IMR-90 (cell line): ENCODE measurements around the gene SAPCD1. TPM values are rescaled to one million over a fixed set of nuclear protein-coding genes. Genes with fewer than 3 reads are reported as not detected.

ENCODE experiments used
- ATAC-seq: fragments of 200-7000 bp; cut with Tn5 transposase; 2 replicates; pipeline ENCODE4 v1.9.1; 2020; ENCODE audit warnings: low read depth, mild to moderate bottlenecking, moderate library complexity
- BruUV-seq: library from RNA; stranded (reverse); fragments of 400-500 nt; replicated peaks from 2 replicates; lab custom pipeline; 2021; lab: Mats Ljungman, UMichigan
- CTCF ChIA-PET: fragments of 300-600 bp; formaldehyde crosslinking; extraction: SDS; loops from one replicate; lab custom pipeline; 2021; ENCODE audit warnings: antibody characterized with exemption; lab: Yijun Ruan, JAX
- POLR2A ChIA-PET: fragments of 300-600 bp; sonication (Branson Sonifier 250); formaldehyde crosslinking; loops from one replicate; lab custom pipeline; 2022; ENCODE audit warnings: antibody characterized with exemption; ENCODE audit not compliant: unreplicated experiment; lab: Charles Lee
- DNase-seq: peaks from one replicate; pipeline ENCODE4 v3.0.0; 2013
- H2AFZ ChIP-seq: replicated peaks from 2 replicates; pipeline ENCODE3; 2013; ENCODE audit warnings: low read length, mild to moderate bottlenecking; ENCODE audit not compliant: poor library complexity
- H2AK5ac ChIP-seq: 2 replicates; pipeline ENCODE4 v1.6.1; 2013; ENCODE audit warnings: low read depth, low read length, inconsistent platforms
- H2AK9ac ChIP-seq: replicated peaks from 2 replicates; pipeline ENCODE3; 2013; ENCODE audit warnings: mild to moderate bottlenecking, low read depth, low read length, moderate library complexity; ENCODE audit not compliant: poor library complexity
- H2BK120ac ChIP-seq: 2 replicates; pipeline ENCODE4 v1.6.1; 2013; ENCODE audit warnings: low read depth, low read length, inconsistent platforms
- H2BK15ac ChIP-seq: 3 replicates; pipeline ENCODE4 v1.6.1; 2013; ENCODE audit warnings: low read depth, low read length, inconsistent platforms
- H2BK20ac ChIP-seq: 2 replicates; pipeline ENCODE4 v1.6.1; 2013; ENCODE audit warnings: low read depth, mild to moderate bottlenecking, inconsistent platforms, low read length, moderate library complexity
- H2BK5ac ChIP-seq: 2 replicates; pipeline ENCODE4 v1.6.1; 2013; ENCODE audit warnings: mild to moderate bottlenecking, low read depth, low read length, inconsistent platforms; ENCODE audit not compliant: poor library complexity, severe bottlenecking
- H3K14ac ChIP-seq: replicated peaks from 2 replicates; pipeline ENCODE4 v1.6.1; 2013; ENCODE audit warnings: low read depth, low read length, inconsistent platforms
- H3K18ac ChIP-seq: 2 replicates; pipeline ENCODE4 v1.6.1; 2013; ENCODE audit warnings: low read depth, low read length, control low read depth
- H3K23ac ChIP-seq: 2 replicates; pipeline ENCODE4 v1.6.1; 2013; ENCODE audit warnings: low read depth, low read length, inconsistent platforms
- H3K27ac ChIP-seq: 2 replicates; pipeline ENCODE4 v1.5.1; 2013; ENCODE audit warnings: mild to moderate bottlenecking, control low read depth, low read length; ENCODE audit not compliant: insufficient read depth
- H3K27me3 ChIP-seq: 2 replicates; pipeline ENCODE4 v1.6.1; 2013; ENCODE audit warnings: low read length; ENCODE audit not compliant: control insufficient read depth, insufficient read depth
- H3K36me3 ChIP-seq: 2 replicates; pipeline ENCODE4 v1.6.1; 2013; ENCODE audit warnings: low read length, mixed read lengths; ENCODE audit not compliant: control insufficient read depth, insufficient read depth
- H3K4ac ChIP-seq: 2 replicates; pipeline ENCODE4 v1.6.1; 2013; ENCODE audit warnings: low read depth, low read length, inconsistent platforms
- H3K4me1 ChIP-seq: 2 replicates; pipeline ENCODE4 v1.6.1; 2013; ENCODE audit warnings: low read length, mixed read lengths; ENCODE audit not compliant: control insufficient read depth, insufficient read depth
- H3K4me2 ChIP-seq: 2 replicates; pipeline ENCODE4 v1.6.1; 2013; ENCODE audit warnings: low read depth, mild to moderate bottlenecking, control low read depth, low read length, moderate library complexity
- H3K4me3 ChIP-seq: 2 replicates; pipeline ENCODE4 v1.5.1; 2013; ENCODE audit warnings: low read depth, mild to moderate bottlenecking, control low read depth, low read length, moderate library complexity; ENCODE audit not compliant: insufficient read depth
- H3K56ac ChIP-seq: 2 replicates; pipeline ENCODE4 v1.6.1; 2013; ENCODE audit warnings: low read length, inconsistent platforms; ENCODE audit not compliant: insufficient read depth; ENCODE audit errors: extremely low read depth
- H3K79me1 ChIP-seq, 2 experiments: 2 replicates each; pipeline ENCODE4 v1.6.1; 2013; ENCODE audit warnings: low read length in 2 of 2, inconsistent platforms in 1 of 2, low read depth in 1 of 2
- H3K9ac ChIP-seq: 2 replicates; pipeline ENCODE4 v1.6.1; 2013; ENCODE audit warnings: low read depth, low read length, control low read depth
- H3K9me1 ChIP-seq: 2 replicates; pipeline ENCODE4 v1.6.1; 2013; ENCODE audit warnings: low read length, inconsistent platforms; ENCODE audit not compliant: insufficient read depth
- H3K9me3 ChIP-seq: 2 replicates; pipeline ENCODE4 v1.6.1; 2013; ENCODE audit warnings: low read length; ENCODE audit not compliant: control insufficient read depth, insufficient read depth
- H4K20me1 ChIP-seq: 2 replicates; pipeline ENCODE4 v1.6.1; 2013; ENCODE audit warnings: low read length, inconsistent platforms; ENCODE audit not compliant: insufficient read depth
- H4K5ac ChIP-seq: 2 replicates; pipeline ENCODE4 v1.6.1; 2013; ENCODE audit warnings: mild to moderate bottlenecking, low read depth, low read length, control low read depth
- H4K8ac ChIP-seq, 2 experiments: 2 replicates each; pipeline ENCODE4 v1.6.1; 2013; ENCODE audit warnings: low read depth in 2 of 2, low read length in 2 of 2, control low read depth in 1 of 2, inconsistent platforms in 1 of 2
- H4K91ac ChIP-seq: 2 replicates; pipeline ENCODE4 v1.6.1; 2013; ENCODE audit warnings: low read depth, low read length, inconsistent platforms; ENCODE audit not compliant: insufficient read depth
- BHLHE40 ChIP-seq: fragments of 150-350 bp; IDR thresholded peaks from 2 replicates; pipeline ENCODE4 v1.6.1; 2016; ENCODE audit warnings: mild to moderate bottlenecking, low read depth, low read length
- CEBPB ChIP-seq: IDR thresholded peaks from 2 replicates; pipeline ENCODE4 v1.6.1; 2012; ENCODE audit warnings: low read depth, low read length, improper control_type of control experiment
- ELK1 ChIP-seq: fragments of 150-350 bp; IDR thresholded peaks from 2 replicates; pipeline ENCODE4 v1.6.1; 2016; ENCODE audit warnings: low read depth, mild to moderate bottlenecking, low read length, moderate library complexity, borderline replicate concordance
- MAFK ChIP-seq: IDR thresholded peaks from 2 replicates; pipeline ENCODE4 v1.6.1; 2012; ENCODE audit warnings: low read depth, low read length, improper control_type of control experiment
- MAZ ChIP-seq: IDR thresholded peaks from 2 replicates; pipeline ENCODE4 v1.6.1; 2012; ENCODE audit warnings: low read depth, mild to moderate bottlenecking, low read length, improper control_type of control experiment, moderate library complexity, borderline replicate concordance
- MXI1 ChIP-seq: IDR thresholded peaks from 2 replicates; pipeline ENCODE4 v1.6.1; 2012; ENCODE audit warnings: low read depth, mild to moderate bottlenecking, low read length, moderate library complexity, borderline replicate concordance
- NFE2L2 ChIP-seq: fragments of 150-350 bp; IDR thresholded peaks from 2 replicates; pipeline ENCODE4 v1.6.1; 2016; ENCODE audit warnings: low read depth, mild to moderate bottlenecking, low read length
- RAD21 ChIP-seq: IDR thresholded peaks from 2 replicates; pipeline ENCODE4 v1.6.1; 2012; ENCODE audit warnings: low read length, improper control_type of control experiment
- RFX5 ChIP-seq: IDR thresholded peaks from 2 replicates; pipeline ENCODE4 v1.8.0; 2012; ENCODE audit warnings: low read depth, mild to moderate bottlenecking, low read length, moderate library complexity
- SMC3 ChIP-seq: fragments of 150-350 bp; IDR thresholded peaks from 2 replicates; pipeline ENCODE4 v1.6.1; 2016; ENCODE audit warnings: low read depth, mild to moderate bottlenecking, antibody characterized with exemption, low read length, moderate library complexity
- WGBS, 2 experiments: methylation state at CpG; one replicate each; pipeline versions ENCODE4 v1.1.5 to v1.1.7; 2013; ENCODE audit warnings: missing lambda C conversion rate in 2 of 2; ENCODE audit not compliant: insufficient read length in 1 of 2; ENCODE audit errors: extremely low coverage in 2 of 2; 5-methylcytosine and 5-hydroxymethylcytosine counted together
- dilution Hi-C: fragments of 300-500 bp; cut with HindIII; formaldehyde crosslinking; loops from one replicate; pipeline ENCODE4 v1.14.3; 2018; ENCODE audit warnings: low sequenced_read_pairs; ENCODE audit not compliant: unreplicated experiment
- in situ Hi-C: fragments of 300-500 bp; cut with MboI; formaldehyde crosslinking; loops from 3 replicates; pipeline ENCODE4 v1.14.3; 2019; ENCODE audit warnings: low sequenced_read_pairs, inconsistent platforms, mixed read lengths
- intact Hi-C: fragments of 100-400 bp; cut with micrococcal nuclease; formaldehyde crosslinking; loops from 2 replicates; pipeline ENCODE4 v1.10.0; 2022
- polyA plus RNA-seq, 3 experiments: library from polyadenylated mRNA; depleted of rRNA; stranded (reverse); fragments of >200 nt; gene quantifications; 2 replicates each; pipeline ENCODE4 v1.2.3, GENCODE V29; 2012; ENCODE audit warnings: low replicate concordance in 1 of 3
- total RNA-seq: library from RNA; depleted of rRNA; stranded (reverse); fragments of >200 nt; gene quantifications from 2 replicates; pipeline ENCODE4 v1.2.3, GENCODE V29; 2012
- TF ChIP-seq, protein P1 (sequence below): fragments of 150-350 bp; IDR thresholded peaks from 2 replicates; pipeline ENCODE4 v1.6.1; 2017; ENCODE audit warnings: mild to moderate bottlenecking, antibody characterized with exemption, low read length, low read depth
- TF ChIP-seq, protein P2 (sequence below): conservative IDR thresholded peaks from 2 replicates; pipeline ENCODE4 v1.5.1; 2012; ENCODE audit warnings: mild to moderate bottlenecking, low read depth, low read length, improper control_type of control experiment

The SAPCD1 gene
- total and polyA plus RNA-seq, 2 of the 4 experiments (the other 2 are of a cell fraction) = 2.3 TPM; not detected in 1

- intact Hi-C loops (no loop called here), in situ Hi-C loops (no loop called here), dilution Hi-C loops (no loop called here)
- Histone ChIP-seq H3K23ac (peak within 1 kb of the TSS; percentile 65), H2BK15ac (no peak within 1 kb of the TSS), H3K4ac (peak within 1 kb of the TSS; percentile 90), H3K27ac (peak within 1 kb of the TSS; percentile 46), H3K4me1 (peaks cover 3% of the 10 kb centered on the region; the same call in 1 of the 2 replicates), H3K79me1 (peaks cover 15 to 29% of the 10 kb centered on the region in 2 experiments), H2BK20ac (no peak within 1 kb of the TSS), H2AFZ (peak within 1 kb of the TSS; percentile 90), H2BK5ac (peak within 1 kb of the TSS; percentile 86), H3K36me3 (peaks cover 2% of the 10 kb centered on the region; the same call in 1 of the 2 replicates), H3K27me3 (no peaks in the 10 kb centered on the region), H3K4me2 (peak within 1 kb of the TSS; percentile 90), H4K5ac (peak within 1 kb of the TSS; percentile 43), H3K56ac (peak within 1 kb of the TSS; percentile 94), H2BK120ac (no peak within 1 kb of the TSS), H3K9me3 (no peaks in the 10 kb centered on the region), H3K9me1 (no peaks in the 10 kb centered on the region; the same call in 1 of the 2 replicates), H3K14ac (peak within 1 kb of the TSS; percentile 68), H4K20me1 (no peaks in the 10 kb centered on the region), H3K18ac (peak within 1 kb of the TSS; percentile 20; the same call in 1 of the 2 replicates), H4K8ac (peak within 1 kb of the TSS; percentile 55 to 86), H2AK9ac (peak within 1 kb of the TSS; percentile 86), H3K9ac (peak within 1 kb of the TSS; percentile 90), H2AK5ac (peak within 1 kb of the TSS; percentile 82), H3K4me3 (peak within 1 kb of the TSS; percentile 57), H4K91ac (peak within 1 kb of the TSS; percentile 79)
- DNase-seq (peak; percentile 96), ATAC-seq (peak; percentile 100)
- CTCF ChIA-PET = interaction anchor here (1.1 to 2.5 kb wide), 2 partner anchors 11 to 16 kb away, joined by 3 to 10 read pairs; partner anchors contain the start of gene VARS1
- POLR2A ChIA-PET = interaction anchor here (0.5 to 1.0 kb wide), 5 partner anchors 9 to 133 kb away, joined by 3 to 11 read pairs (median 5); partner anchors contain the start of genes HSPA1A, HSPA1B and HSPA1L
- WGBS, 2 experiments = 2% methylated on average over 10 of the region's 51 CpGs; no CpG with 5 or more reads in 1 of the 2 experiments
- BruUV-seq = no TSS peak
- TF ChIP-seq, protein P1, sequence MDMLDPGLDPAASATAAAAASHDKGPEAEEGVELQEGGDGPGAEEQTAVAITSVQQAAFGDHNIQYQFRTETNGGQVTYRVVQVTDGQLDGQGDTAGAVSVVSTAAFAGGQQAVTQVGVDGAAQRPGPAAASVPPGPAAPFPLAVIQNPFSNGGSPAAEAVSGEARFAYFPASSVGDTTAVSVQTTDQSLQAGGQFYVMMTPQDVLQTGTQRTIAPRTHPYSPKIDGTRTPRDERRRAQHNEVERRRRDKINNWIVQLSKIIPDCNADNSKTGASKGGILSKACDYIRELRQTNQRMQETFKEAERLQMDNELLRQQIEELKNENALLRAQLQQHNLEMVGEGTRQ = no peak; the same call in 1 of the 2 replicates
- TF ChIP-seq CEBPB (no peak), NFE2L2 (no peak), MXI1 (peak; percentile 68; the same call in 1 of the 2 replicates), RFX5 (no peak), ELK1 (no peak), BHLHE40 (no peak), RAD21 (0 out of 2 replicates have a peak, but pooled peaks have one; percentile 0), MAZ (peak; percentile 72; the same call in 1 of the 2 replicates), SMC3 (0 out of 2 replicates have a peak, but pooled peaks have one; percentile 7), MAFK (no peak)
- TF ChIP-seq, protein P2, sequence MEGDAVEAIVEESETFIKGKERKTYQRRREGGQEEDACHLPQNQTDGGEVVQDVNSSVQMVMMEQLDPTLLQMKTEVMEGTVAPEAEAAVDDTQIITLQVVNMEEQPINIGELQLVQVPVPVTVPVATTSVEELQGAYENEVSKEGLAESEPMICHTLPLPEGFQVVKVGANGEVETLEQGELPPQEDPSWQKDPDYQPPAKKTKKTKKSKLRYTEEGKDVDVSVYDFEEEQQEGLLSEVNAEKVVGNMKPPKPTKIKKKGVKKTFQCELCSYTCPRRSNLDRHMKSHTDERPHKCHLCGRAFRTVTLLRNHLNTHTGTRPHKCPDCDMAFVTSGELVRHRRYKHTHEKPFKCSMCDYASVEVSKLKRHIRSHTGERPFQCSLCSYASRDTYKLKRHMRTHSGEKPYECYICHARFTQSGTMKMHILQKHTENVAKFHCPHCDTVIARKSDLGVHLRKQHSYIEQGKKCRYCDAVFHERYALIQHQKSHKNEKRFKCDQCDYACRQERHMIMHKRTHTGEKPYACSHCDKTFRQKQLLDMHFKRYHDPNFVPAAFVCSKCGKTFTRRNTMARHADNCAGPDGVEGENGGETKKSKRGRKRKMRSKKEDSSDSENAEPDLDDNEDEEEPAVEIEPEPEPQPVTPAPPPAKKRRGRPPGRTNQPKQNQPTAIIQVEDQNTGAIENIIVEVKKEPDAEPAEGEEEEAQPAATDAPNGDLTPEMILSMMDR = peak; percentile 28; the same call in 1 of the 2 replicates
Measured at GRCh38 chr6:31806470-31807272, 44.2 kb downstream of the SAPCD1 start, which contains the start of gene LSM2. Gene LSM2 (minus strand): TSS chr6:31806966. CDS start chr6:31806757, 209 bp downstream.
